ENCODE data around the gene CTNNA2. TPM values are rescaled to one million over a fixed set of nuclear protein-coding genes. Genes with fewer than 3 reads are reported as not detected.

The CTNNA2 gene
- polyA plus RNA-seq, 1 of the 3 experiments (the other 2 are of a cell fraction) = 0.30 TPM

DNA sequence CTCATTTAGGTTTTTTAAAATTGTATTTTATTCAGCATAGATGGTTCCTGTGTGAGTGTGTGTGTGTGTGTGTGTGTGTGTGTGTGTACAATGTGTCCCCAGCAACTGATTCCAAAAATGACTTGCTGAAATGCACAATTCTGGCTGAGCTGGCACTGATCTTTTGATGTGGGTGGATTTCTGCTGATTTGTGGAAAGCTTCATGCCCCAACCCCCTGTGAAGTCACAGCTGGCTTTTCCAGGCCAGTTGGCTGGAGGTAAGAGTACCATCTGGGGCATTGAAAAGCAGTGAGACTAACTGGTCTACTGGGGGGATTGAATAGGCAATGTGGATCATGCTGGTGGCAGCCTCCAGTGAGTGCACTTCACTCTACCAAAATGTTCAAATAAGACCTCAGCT is 604.5 kb downstream of the CTNNA2 start:
- no peak for TF ChIP-seq NRF1 (IDR thresholded peaks at IDR 0.05; ENCODE audit: low read depth, low read length)
- no peak for TF ChIP-seq JUND (IDR thresholded peaks at IDR 0.05)
- TF ChIP-seq, protein P1, sequence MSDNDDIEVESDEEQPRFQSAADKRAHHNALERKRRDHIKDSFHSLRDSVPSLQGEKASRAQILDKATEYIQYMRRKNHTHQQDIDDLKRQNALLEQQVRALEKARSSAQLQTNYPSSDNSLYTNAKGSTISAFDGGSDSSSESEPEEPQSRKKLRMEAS (IDR thresholded peaks at IDR 0.05; ENCODE audit: low read depth) = no peak
- no peak for TF ChIP-seq USF1 (IDR thresholded peaks at IDR 0.05; ENCODE audit: borderline replicate concordance, low read depth)
- TF ChIP-seq RFX5 (IDR thresholded peaks at IDR 0.05; ENCODE audit: low read length) = no peak
- TF ChIP-seq FOXJ3 (CRISPR knock-in tag; IDR thresholded peaks at IDR 0.05) = no peak
- no peak for TF ChIP-seq MEF2A (IDR thresholded peaks at IDR 0.05; ENCODE audit: borderline replicate concordance, low read depth)
- Histone ChIP-seq H3K9me3 (no peaks in the 10 kb centered on the region), H3K4me1 (ENCODE audit: control insufficient read depth in 1 of 2, insufficient read depth in 2 of 2, low read depth in 1 of 2, low read length in 1 of 2) (no peaks in the 10 kb centered on the region; a peak in 1 of 4 replicates), H3K4me3 (ENCODE audit: low read depth in 2 of 2, low read length in 1 of 2) (no peak overlapping the region), H3F3A (replicated peaks; ENCODE audit: insufficient read depth) (no peaks in the 10 kb centered on the region), H3K79me2 (ENCODE audit: insufficient read depth) (no peaks in the 10 kb centered on the region), H2AFZ (ENCODE audit: low read depth) (no peak overlapping the region), H3K27ac (ENCODE audit: low read depth in 2 of 2, low read length in 1 of 2) (no peak overlapping the region), H3K9me2 (no peaks in the 10 kb centered on the region), H4K20me1 (ENCODE audit: insufficient read depth) (no peaks in the 10 kb centered on the region), H3K27me3 (ENCODE audit: insufficient read depth) (no peaks in the 10 kb centered on the region), H3K9ac (no peak overlapping the region), H3K36me3 (replicated peaks in 1 of 2; ENCODE audit: control insufficient read depth in 1 of 2, insufficient read depth in 2 of 2, low read length in 1 of 2) (no peaks in the 10 kb centered on the region), H3K4me2 (no peak overlapping the region)
- ChIA-PET CTCF (interaction anchor here (1.3 kb wide), 1 partner anchor 10 kb away, joined by 4 read pairs; no protein-coding TSS in a partner anchor), POLR2A (no interaction called here)
- DNase-seq = no peak

DNA sequence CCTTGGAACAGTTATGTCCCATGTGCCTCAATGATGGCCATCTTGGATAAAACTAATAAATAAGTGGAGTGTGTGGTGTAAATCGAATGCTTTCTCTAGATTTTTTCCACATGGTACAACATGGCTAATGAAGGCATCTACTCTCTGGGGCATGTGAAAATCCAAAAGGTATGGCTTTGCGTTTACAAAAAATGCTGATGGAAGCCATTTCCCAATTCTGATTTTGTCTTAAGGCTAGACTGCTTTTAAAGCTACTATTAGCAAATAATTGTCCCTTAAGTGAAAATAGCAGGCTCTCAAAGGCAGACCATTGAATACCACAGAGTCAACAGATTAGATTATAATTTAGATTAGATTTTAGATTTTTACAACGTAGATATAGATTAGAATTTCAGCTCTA is 608.0 kb downstream of the CTNNA2 start:
- no peaks in the 10 kb centered on the region for H4K20me1 ChIP-seq (ENCODE audit: insufficient read depth)
- no peaks in the 10 kb centered on the region for H3K9me3 ChIP-seq
- H3K9me2 ChIP-seq = no peaks in the 10 kb centered on the region
- ChIA-PET POLR2A (no interaction called here), CTCF (no interaction called here)
- no peak overlapping the region for H3K4me3 ChIP-seq (ENCODE audit: low read depth in 2 of 2, low read length in 1 of 2)
- H3K4me2 ChIP-seq = no peak overlapping the region
- no peaks in the 10 kb centered on the region for H3K79me2 ChIP-seq (ENCODE audit: insufficient read depth)
- H3K4me1 ChIP-seq (ENCODE audit: control insufficient read depth in 1 of 2, insufficient read depth in 2 of 2, low read depth in 1 of 2, low read length in 1 of 2) = peaks cover 0 to 2% of the 10 kb centered on the region in 2 experiments; a peak in 1 of 4 replicates
- no peaks in the 10 kb centered on the region for H3K36me3 ChIP-seq (replicated peaks in 1 of 2; ENCODE audit: control insufficient read depth in 1 of 2, insufficient read depth in 2 of 2, low read length in 1 of 2)
- no peak overlapping the region for H3K27ac ChIP-seq (ENCODE audit: low read depth in 2 of 2, low read length in 1 of 2)
- H3K27me3 ChIP-seq (ENCODE audit: insufficient read depth) = no peaks in the 10 kb centered on the region
- H3K9ac ChIP-seq = no peak overlapping the region
- no peaks in the 10 kb centered on the region for H3F3A ChIP-seq (replicated peaks; ENCODE audit: insufficient read depth)
- H2AFZ ChIP-seq (ENCODE audit: low read depth) = no peak overlapping the region
- WGBS (ENCODE audit: low lambda C conversion rate) = 24% methylated on average over 3 of the region's 3 CpGs
- no peak for DNase-seq
- TF ChIP-seq NFIC (IDR thresholded peaks at IDR 0.05; ENCODE audit: borderline replicate concordance) (no peak), GABPA (IDR thresholded peaks at IDR 0.05; ENCODE audit: low read depth) (no peak), EZH2phosphoT487 (IDR thresholded peaks at IDR 0.05; ENCODE audit: borderline replicate concordance, low read depth) (no peak), EP300 (IDR thresholded peaks at IDR 0.05; ENCODE audit: borderline replicate concordance in 1 of 2, low read depth in 1 of 2, low read length in 1 of 2) (no peak), FOSL2 (IDR thresholded peaks at IDR 0.05; ENCODE audit: borderline replicate concordance, low read depth) (no peak), RFX5 (IDR thresholded peaks at IDR 0.05; ENCODE audit: low read length) (no peak), REST (IDR thresholded peaks at IDR 0.05; ENCODE audit: low read depth, low read length) (no peak), TAF1 (IDR thresholded peaks at IDR 0.05; ENCODE audit: borderline replicate concordance, low read depth, low read length) (no peak), TEAD4 (IDR thresholded peaks at IDR 0.05; ENCODE audit: borderline replicate concordance, insufficient read depth) (no peak), GATA2 (CRISPR knock-in tag; IDR thresholded peaks at IDR 0.05) (no peak), RCOR1 (IDR thresholded peaks at IDR 0.05; ENCODE audit: low read length) (no peak), RAD21 (IDR thresholded peaks at IDR 0.05; ENCODE audit: low read length) (no peak)
- TF ChIP-seq, protein P2, sequence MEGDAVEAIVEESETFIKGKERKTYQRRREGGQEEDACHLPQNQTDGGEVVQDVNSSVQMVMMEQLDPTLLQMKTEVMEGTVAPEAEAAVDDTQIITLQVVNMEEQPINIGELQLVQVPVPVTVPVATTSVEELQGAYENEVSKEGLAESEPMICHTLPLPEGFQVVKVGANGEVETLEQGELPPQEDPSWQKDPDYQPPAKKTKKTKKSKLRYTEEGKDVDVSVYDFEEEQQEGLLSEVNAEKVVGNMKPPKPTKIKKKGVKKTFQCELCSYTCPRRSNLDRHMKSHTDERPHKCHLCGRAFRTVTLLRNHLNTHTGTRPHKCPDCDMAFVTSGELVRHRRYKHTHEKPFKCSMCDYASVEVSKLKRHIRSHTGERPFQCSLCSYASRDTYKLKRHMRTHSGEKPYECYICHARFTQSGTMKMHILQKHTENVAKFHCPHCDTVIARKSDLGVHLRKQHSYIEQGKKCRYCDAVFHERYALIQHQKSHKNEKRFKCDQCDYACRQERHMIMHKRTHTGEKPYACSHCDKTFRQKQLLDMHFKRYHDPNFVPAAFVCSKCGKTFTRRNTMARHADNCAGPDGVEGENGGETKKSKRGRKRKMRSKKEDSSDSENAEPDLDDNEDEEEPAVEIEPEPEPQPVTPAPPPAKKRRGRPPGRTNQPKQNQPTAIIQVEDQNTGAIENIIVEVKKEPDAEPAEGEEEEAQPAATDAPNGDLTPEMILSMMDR (IDR thresholded peaks at IDR 0.05) = no peak
- TF ChIP-seq, protein P3, sequence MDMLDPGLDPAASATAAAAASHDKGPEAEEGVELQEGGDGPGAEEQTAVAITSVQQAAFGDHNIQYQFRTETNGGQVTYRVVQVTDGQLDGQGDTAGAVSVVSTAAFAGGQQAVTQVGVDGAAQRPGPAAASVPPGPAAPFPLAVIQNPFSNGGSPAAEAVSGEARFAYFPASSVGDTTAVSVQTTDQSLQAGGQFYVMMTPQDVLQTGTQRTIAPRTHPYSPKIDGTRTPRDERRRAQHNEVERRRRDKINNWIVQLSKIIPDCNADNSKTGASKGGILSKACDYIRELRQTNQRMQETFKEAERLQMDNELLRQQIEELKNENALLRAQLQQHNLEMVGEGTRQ (IDR thresholded peaks at IDR 0.05; ENCODE audit: borderline replicate concordance, low read depth, low read length) = no peak
- TF ChIP-seq, protein P4, sequence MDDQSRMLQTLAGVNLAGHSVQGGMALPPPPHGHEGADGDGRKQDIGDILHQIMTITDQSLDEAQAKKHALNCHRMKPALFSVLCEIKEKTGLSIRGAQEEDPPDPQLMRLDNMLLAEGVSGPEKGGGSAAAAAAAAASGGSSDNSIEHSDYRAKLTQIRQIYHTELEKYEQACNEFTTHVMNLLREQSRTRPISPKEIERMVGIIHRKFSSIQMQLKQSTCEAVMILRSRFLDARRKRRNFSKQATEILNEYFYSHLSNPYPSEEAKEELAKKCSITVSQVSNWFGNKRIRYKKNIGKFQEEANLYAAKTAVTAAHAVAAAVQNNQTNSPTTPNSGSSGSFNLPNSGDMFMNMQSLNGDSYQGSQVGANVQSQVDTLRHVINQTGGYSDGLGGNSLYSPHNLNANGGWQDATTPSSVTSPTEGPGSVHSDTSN (IDR thresholded peaks at IDR 0.05) = no peak

Data from SK-N-SH (cell line).